GM18517 (cell line): ENCODE results near the gene CGB5.
"Not testable (repeated sequence)": the region's sequence is repeated elsewhere in the genome, so short reads cannot be mapped to it uniquely, and the experiment has no call there.

Source experiments
- ATAC-seq: cut with Tn5 transposase; IDR thresholded peaks from one replicate; pipeline ENCODE4 v1.9.1; 2021; ENCODE audit warnings: mild to moderate bottlenecking, moderate library complexity; ENCODE audit not compliant: unreplicated experiment

CGB5 gene

GRCh38 chr19:49020931-49021895 is 22.4 kb upstream of the CGB5 start:
- no peak for ATAC-seq

GRCh38 chr19:49022116-49022515 is 21.5 kb upstream of the CGB5 start:
- no peak for ATAC-seq

GRCh38 chr19:49024233-49024632 is 19.4 kb upstream of the CGB5 start, which contains the start of gene CGB3:
Gene CGB3 (minus strand): TSS chr19:49024333. CDS start chr19:49023971, 362 bp downstream.
- ATAC-seq: not testable (repeated sequence)

- not testable (repeated sequence) for ATAC-seq
These were observed 18.6 kb upstream of the CGB5 start for GRCh38 chr19:49025088-49025487.

- ATAC-seq: not testable (repeated sequence)
These were observed 18.0 kb upstream of the CGB5 start for GRCh38 chr19:49025599-49025998.

- ATAC-seq: not testable (repeated sequence)
These were observed 15.0 kb upstream of the CGB5 start for GRCh38 chr19:49028686-49029085.

- not testable (repeated sequence) for ATAC-seq
These were observed 13.9 kb upstream of the CGB5 start for GRCh38 chr19:49029749-49030148.

- ATAC-seq: not testable (repeated sequence)
These were observed 13.3 kb upstream of the CGB5 start for GRCh38 chr19:49030323-49030722.

- ATAC-seq: not testable (repeated sequence)
These were observed 11.9 kb upstream of the CGB5 start, which contains the start of gene CGB2 for GRCh38 chr19:49031642-49032301. Gene CGB2 (plus strand): TSS chr19:49031890. CDS start chr19:49032096, 206 bp downstream.

- not testable (repeated sequence) for ATAC-seq
These were observed 6.8 kb upstream of the CGB5 start, which contains the start of gene CGB1 for GRCh38 chr19:49036815-49037214. Gene CGB1 (minus strand): TSS chr19:49036895. CDS start chr19:49036711, 184 bp downstream.

GRCh38 chr19:49038111-49038510 is 5.5 kb upstream of the CGB5 start:
- ATAC-seq: not testable (repeated sequence)

- ATAC-seq: not testable (repeated sequence)
These were observed 4.9 kb upstream of the CGB5 start for GRCh38 chr19:49038557-49039276.

- not testable (repeated sequence) for ATAC-seq
These were observed 3.9 kb upstream of the CGB5 start for GRCh38 chr19:49039736-49040135.

- ATAC-seq: no peak
These were observed 1.5 kb upstream of the CGB5 start for GRCh38 chr19:49042177-49042576.

- ATAC-seq: not testable (repeated sequence)
These were observed 982 bp upstream of the CGB5 start for GRCh38 chr19:49042666-49043065.

GRCh38 chr19:49049011-49049410 is 5.4 kb downstream of the CGB5 start, which contains the start of gene CGB8:
Gene CGB8 (minus strand): TSS chr19:49049111. CDS start chr19:49048739, 372 bp downstream.
- ATAC-seq: not testable (repeated sequence)

- ATAC-seq: not testable (repeated sequence)
These were observed 6.2 kb downstream of the CGB5 start for GRCh38 chr19:49049834-49050233.

- ATAC-seq: not testable (repeated sequence)
These were observed 6.9 kb downstream of the CGB5 start for GRCh38 chr19:49050376-49051033.

GRCh38 chr19:49056101-49056901 is 12.7 kb downstream of the CGB5 start:
- ATAC-seq: no peak
